NCI-H1092 treated with DMSO at 0.1 percent for 48 hours (cell line): ENCODE results near the gene TMPRSS11A.

ENCODE experiments used
- DNase-seq: peaks from one replicate; lab custom pipeline; 2025; lab: John Stamatoyannopoulos, UW

The TMPRSS11A gene

GRCh38 chr4:67912080-67912479 lies 51.2 kb downstream of the TMPRSS11A start:
- no peak for DNase-seq

- DNase-seq = no peak
Measured at GRCh38 chr4:67911638-67912037, 51.7 kb downstream of the TMPRSS11A start.

GRCh38 chr4:67911141-67911540 lies 52.2 kb downstream of the TMPRSS11A start:
- no peak for DNase-seq

GRCh38 chr4:67910585-67910905 lies 52.7 kb downstream of the TMPRSS11A start:
- no peak for DNase-seq

GRCh38 chr4:67909905-67910584 lies 53.2 kb downstream of the TMPRSS11A start:
- no peak for DNase-seq

- DNase-seq = no peak
Measured at GRCh38 chr4:67907650-67908049, 55.6 kb downstream of the TMPRSS11A start.

- DNase-seq = no peak
Measured at GRCh38 chr4:67899096-67899495, 64.2 kb downstream of the TMPRSS11A start.

- DNase-seq = no peak
Measured at GRCh38 chr4:67897686-67898085, 65.6 kb downstream of the TMPRSS11A start.

- DNase-seq = no peak
Measured at GRCh38 chr4:67896421-67897065, 66.8 kb downstream of the TMPRSS11A start.

GRCh38 chr4:67894659-67895058 lies 68.6 kb downstream of the TMPRSS11A start:
- DNase-seq = no peak

GRCh38 chr4:67892905-67893304 lies 70.4 kb downstream of the TMPRSS11A start:
- no peak for DNase-seq

GRCh38 chr4:67892253-67892652 lies 71.0 kb downstream of the TMPRSS11A start:
- no peak for DNase-seq

- no peak for DNase-seq
Measured at GRCh38 chr4:67891645-67892044, 71.6 kb downstream of the TMPRSS11A start.

GRCh38 chr4:67886281-67886680 lies 77.0 kb downstream of the TMPRSS11A start:
- DNase-seq = no peak

GRCh38 chr4:67885762-67886161 lies 77.5 kb downstream of the TMPRSS11A start:
- no peak for DNase-seq

GRCh38 chr4:67884701-67885100 lies 78.6 kb downstream of the TMPRSS11A start:
- no peak for DNase-seq

GRCh38 chr4:67883902-67884301 lies 79.4 kb downstream of the TMPRSS11A start, which contains the start of gene TMPRSS11D:
TSS of gene TMPRSS11D (minus strand) at chr4:67884002. CDS start at chr4:67883933, 69 bp downstream.
- DNase-seq = no peak

- no peak for DNase-seq
Measured at GRCh38 chr4:67883458-67883857, 79.8 kb downstream of the TMPRSS11A start.

- DNase-seq = no peak
Measured at GRCh38 chr4:67880866-67881610, 82.3 kb downstream of the TMPRSS11A start.

- DNase-seq = no peak
Measured at GRCh38 chr4:67879486-67879885, 83.8 kb downstream of the TMPRSS11A start.

- no peak for DNase-seq
Measured at GRCh38 chr4:67877086-67877485, 86.2 kb downstream of the TMPRSS11A start.

GRCh38 chr4:67874986-67875385 lies 88.3 kb downstream of the TMPRSS11A start:
- no peak for DNase-seq

GRCh38 chr4:67873116-67873515 lies 90.2 kb downstream of the TMPRSS11A start:
- no peak for DNase-seq
